Mesothelial cell of epicardium (in vitro differentiated cells): ENCODE results near the gene ANKS1A. TPM values are rescaled to one million over a fixed set of nuclear protein-coding genes. Genes with fewer than 3 reads are reported as not detected.
"Not testable (repeated sequence)": the region's sequence is repeated elsewhere in the genome, so short reads cannot be mapped to it uniquely, and the experiment has no call there.

ENCODE experiments used
- DNase-seq, 2 experiments: peaks; one replicate each; pipeline ENCODE4 v3.0.0; 2021; ENCODE audit warnings: low spot score in 2 of 2; ENCODE audit not compliant: unreplicated experiment in 2 of 2
- H3K27ac Mint-ChIP-seq: 2 replicates; pipeline ENCODE4 v1.8.0; 2021; ENCODE audit warnings: mixed read lengths
- H3K27me3 Mint-ChIP-seq: 2 replicates; pipeline ENCODE4 v1.8.0; 2021; ENCODE audit warnings: low read depth, mixed read lengths
- H3K36me3 Mint-ChIP-seq: 2 replicates; pipeline ENCODE4 v1.8.0; 2021; ENCODE audit warnings: mixed read lengths
- H3K4me1 Mint-ChIP-seq: 2 replicates; pipeline ENCODE4 v1.8.0; 2021; ENCODE audit warnings: mixed read lengths
- H3K4me3 Mint-ChIP-seq: 2 replicates; pipeline ENCODE4 v1.8.0; 2021; ENCODE audit warnings: mild to moderate bottlenecking, moderate library complexity, mixed read lengths
- H3K9me3 Mint-ChIP-seq: 2 replicates; pipeline ENCODE4 v1.8.0; 2021; ENCODE audit warnings: mixed read lengths
- total RNA-seq: library from RNA; stranded (reverse); gene quantifications from 3 replicates; pipeline ENCODE4 v1.2.1, GENCODE V29; 2021
- TF ChIP-seq, protein P1 (sequence below): fragments of 200-600 bp; sonication (generic); IDR thresholded peaks from one replicate; pipeline ENCODE4 v1.5.0; 2021; ENCODE audit warnings: antibody characterized with exemption; ENCODE audit not compliant: unreplicated experiment

ANKS1A gene
- total RNA-seq, 1 donor from 2014 or later = 30.6 TPM

DNA sequence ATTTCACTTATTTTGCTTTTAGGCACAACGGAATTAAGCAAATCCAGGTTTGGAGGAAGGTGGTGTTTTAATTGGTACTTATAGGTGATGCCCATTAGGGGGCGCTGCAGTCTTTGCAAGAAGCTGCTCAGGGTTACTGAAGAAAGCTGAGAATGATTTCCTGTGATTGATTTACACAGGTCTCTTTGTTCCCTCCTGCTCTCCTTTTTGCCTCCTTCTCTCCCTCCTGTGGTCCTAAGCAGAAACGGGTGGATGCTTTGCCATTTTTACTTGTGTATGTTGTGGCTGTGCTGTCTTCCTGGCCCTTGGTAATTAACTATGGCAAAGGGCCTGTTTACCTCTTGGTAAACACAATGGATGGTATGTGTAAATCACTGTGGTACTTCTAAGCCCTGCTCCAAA, 97.8 kb downstream of the ANKS1A start:
- H3K27me3 Mint-ChIP-seq = no peaks in the 10 kb centered on the region
- TF ChIP-seq, protein P1, sequence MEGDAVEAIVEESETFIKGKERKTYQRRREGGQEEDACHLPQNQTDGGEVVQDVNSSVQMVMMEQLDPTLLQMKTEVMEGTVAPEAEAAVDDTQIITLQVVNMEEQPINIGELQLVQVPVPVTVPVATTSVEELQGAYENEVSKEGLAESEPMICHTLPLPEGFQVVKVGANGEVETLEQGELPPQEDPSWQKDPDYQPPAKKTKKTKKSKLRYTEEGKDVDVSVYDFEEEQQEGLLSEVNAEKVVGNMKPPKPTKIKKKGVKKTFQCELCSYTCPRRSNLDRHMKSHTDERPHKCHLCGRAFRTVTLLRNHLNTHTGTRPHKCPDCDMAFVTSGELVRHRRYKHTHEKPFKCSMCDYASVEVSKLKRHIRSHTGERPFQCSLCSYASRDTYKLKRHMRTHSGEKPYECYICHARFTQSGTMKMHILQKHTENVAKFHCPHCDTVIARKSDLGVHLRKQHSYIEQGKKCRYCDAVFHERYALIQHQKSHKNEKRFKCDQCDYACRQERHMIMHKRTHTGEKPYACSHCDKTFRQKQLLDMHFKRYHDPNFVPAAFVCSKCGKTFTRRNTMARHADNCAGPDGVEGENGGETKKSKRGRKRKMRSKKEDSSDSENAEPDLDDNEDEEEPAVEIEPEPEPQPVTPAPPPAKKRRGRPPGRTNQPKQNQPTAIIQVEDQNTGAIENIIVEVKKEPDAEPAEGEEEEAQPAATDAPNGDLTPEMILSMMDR = peak; percentile 96
- H3K9me3 Mint-ChIP-seq = no peaks in the 10 kb centered on the region
- H3K27ac Mint-ChIP-seq = no peak overlapping the region
- peaks cover 26% of the 10 kb centered on the region for H3K36me3 Mint-ChIP-seq
- peaks cover 2% of the 10 kb centered on the region for H3K4me1 Mint-ChIP-seq
- no peak overlapping the region for H3K4me3 Mint-ChIP-seq
- peak; percentile 64 to 79 for DNase-seq

DNA sequence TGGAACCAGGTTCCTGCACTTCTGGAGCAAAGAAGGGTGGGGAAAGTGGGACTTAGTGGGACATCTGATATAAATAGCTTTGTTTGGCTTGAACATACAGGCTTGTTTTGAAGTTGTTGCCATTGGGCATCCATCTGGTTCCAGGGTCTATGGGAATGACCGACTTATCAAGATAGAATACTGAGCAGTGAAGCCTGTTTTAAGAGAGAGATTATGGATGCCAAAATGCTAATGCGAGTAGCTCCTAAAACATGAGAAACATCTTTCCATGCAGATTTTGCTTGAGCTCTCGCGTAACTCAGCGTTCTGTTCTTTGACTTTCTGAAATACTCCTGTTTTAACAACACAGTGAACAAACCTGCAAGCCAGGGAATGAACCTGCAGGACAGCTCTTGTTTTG, 98.5 kb downstream of the ANKS1A start:
- peaks cover 21% of the 10 kb centered on the region for H3K36me3 Mint-ChIP-seq
- no peaks in the 10 kb centered on the region for H3K27me3 Mint-ChIP-seq
- H3K4me1 Mint-ChIP-seq = no peaks in the 10 kb centered on the region
- no peaks in the 10 kb centered on the region for H3K9me3 Mint-ChIP-seq
- no peak overlapping the region for H3K4me3 Mint-ChIP-seq
- no peak for DNase-seq
- no peak overlapping the region for H3K27ac Mint-ChIP-seq
- TF ChIP-seq, protein P1 = no peak

DNA sequence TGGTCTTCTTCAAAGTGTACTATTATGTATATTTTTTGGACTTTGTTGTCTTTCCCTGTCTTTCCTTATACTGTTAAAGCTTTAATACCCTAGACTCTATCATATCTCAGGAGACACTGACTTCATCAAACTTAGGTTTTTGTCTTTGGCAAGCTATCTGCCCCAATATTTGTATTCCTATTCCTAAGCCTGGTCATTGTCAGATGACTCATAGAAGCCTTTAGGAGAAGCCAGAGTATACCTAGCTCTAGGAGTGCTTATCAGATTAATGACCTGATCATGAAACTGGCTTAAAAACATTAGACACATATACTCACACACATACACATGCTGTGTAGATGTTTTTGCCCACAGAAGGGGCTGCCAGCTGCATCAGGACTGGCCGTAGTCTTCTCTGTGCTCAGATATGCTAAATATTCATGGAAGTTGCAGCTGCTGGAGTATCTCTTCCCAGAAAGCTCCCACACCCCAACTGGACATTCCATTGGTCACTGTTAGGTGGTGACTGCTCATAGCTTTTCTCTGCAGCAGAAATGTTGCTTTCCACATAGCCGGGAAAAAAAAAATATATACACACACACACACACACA, 102.0 kb downstream of the ANKS1A start:
- H3K9me3 Mint-ChIP-seq = no peaks in the 10 kb centered on the region
- TF ChIP-seq, protein P1 = no peak
- H3K27me3 Mint-ChIP-seq = no peaks in the 10 kb centered on the region
- H3K27ac Mint-ChIP-seq = no peak overlapping the region
- DNase-seq = no peak
- no peaks in the 10 kb centered on the region for H3K4me1 Mint-ChIP-seq
- H3K4me3 Mint-ChIP-seq = no peak overlapping the region
- H3K36me3 Mint-ChIP-seq = peaks cover 26% of the 10 kb centered on the region

DNA sequence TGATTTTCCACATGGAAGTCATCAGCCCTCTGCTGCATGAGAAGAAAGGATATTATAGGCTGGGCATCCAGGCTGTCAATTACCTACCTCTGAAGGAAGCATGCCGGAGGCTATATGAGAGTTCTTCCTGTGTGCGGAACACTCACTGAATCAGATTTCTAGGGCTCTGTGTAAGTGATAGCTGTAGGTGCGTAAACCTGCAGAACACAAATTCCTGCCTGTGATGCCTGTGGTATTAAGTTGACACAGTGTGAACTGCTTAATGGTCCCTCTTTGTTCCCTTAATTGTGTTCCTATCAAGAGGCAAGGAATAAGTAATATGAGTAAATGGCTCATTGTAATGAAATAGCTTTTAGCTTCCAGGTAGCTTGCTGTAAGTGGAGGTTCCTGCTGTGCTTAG, 103.3 kb downstream of the ANKS1A start:
- H3K36me3 Mint-ChIP-seq = peaks cover 30% of the 10 kb centered on the region
- no peak overlapping the region for H3K4me3 Mint-ChIP-seq
- no peak for DNase-seq
- TF ChIP-seq, protein P1 = no peak
- no peak overlapping the region for H3K27ac Mint-ChIP-seq
- no peaks in the 10 kb centered on the region for H3K4me1 Mint-ChIP-seq
- H3K27me3 Mint-ChIP-seq = no peaks in the 10 kb centered on the region
- no peaks in the 10 kb centered on the region for H3K9me3 Mint-ChIP-seq

DNA sequence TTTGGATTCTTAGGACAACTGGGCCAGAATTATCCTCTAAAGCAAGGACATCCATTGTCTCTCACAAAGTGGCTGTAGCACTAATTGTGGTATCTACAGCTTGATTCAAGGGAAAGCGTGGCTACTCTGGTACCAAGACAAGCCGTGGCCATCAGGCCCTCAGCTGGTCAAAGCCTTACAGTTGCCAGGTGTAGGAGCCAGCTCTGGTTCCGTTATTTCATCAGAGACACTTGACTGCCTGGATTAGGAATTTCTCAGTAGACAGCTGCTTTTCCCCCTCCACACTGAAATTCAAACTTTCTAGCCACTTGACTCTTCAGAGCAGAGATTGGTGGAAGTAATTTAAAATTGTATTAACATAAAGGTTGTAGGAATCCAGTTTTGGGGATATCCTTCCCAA, 104.2 kb downstream of the ANKS1A start:
- H3K4me1 Mint-ChIP-seq = peaks cover 3% of the 10 kb centered on the region
- no peaks in the 10 kb centered on the region for H3K27me3 Mint-ChIP-seq
- H3K9me3 Mint-ChIP-seq = no peaks in the 10 kb centered on the region
- H3K4me3 Mint-ChIP-seq = no peak overlapping the region
- DNase-seq = no peak
- H3K27ac Mint-ChIP-seq = no peak overlapping the region
- TF ChIP-seq, protein P1 = no peak
- H3K36me3 Mint-ChIP-seq = peaks cover 32% of the 10 kb centered on the region

DNA sequence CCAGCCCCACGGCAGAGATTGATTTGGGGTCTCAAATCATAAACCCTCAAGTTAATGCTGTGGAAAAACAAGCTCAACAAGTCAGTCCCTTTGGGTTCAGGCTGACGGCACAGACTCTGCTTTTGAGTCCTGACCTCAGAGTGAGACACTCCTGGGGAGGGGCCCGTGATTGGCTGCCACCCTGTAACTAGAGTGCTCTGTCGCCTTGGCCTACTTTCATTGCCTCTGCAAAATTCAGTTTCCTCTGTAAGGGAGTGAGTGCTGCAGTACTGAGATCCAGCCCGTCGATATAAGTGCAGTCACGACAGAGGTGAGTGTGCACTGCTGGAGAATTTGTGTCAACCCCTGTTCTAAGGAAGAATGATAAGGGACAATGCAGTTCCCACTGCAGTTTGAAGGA, 105.6 kb downstream of the ANKS1A start:
- no peak overlapping the region for H3K4me3 Mint-ChIP-seq
- DNase-seq = no peak
- H3K4me1 Mint-ChIP-seq = peaks cover 17% of the 10 kb centered on the region
- no peaks in the 10 kb centered on the region for H3K27me3 Mint-ChIP-seq
- H3K9me3 Mint-ChIP-seq = no peaks in the 10 kb centered on the region
- TF ChIP-seq, protein P1 = no peak
- no peak overlapping the region for H3K27ac Mint-ChIP-seq
- H3K36me3 Mint-ChIP-seq = peaks cover 29% of the 10 kb centered on the region

DNA sequence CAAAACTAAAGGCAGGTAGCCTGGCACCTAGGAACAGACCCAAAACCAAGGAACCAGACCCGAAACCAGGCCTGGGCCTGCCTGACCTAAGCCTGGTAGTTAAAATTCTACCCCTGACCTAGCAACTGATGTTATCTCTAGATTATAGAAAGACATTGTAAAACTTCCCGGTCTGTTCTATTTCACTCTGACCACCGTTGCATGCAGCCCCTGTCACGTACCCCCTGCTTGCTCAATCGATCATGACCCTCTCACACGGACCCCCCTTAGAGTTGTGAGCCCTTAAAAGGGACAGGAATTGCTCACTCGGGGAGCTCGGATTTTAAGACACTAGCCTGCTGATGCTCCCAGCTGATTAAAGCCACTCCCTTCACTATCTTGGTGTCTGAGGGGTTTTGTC, 109.4 kb downstream of the ANKS1A start:
- not testable (repeated sequence) for H3K4me3 Mint-ChIP-seq
- H3K36me3 Mint-ChIP-seq = peaks cover 25% of the 10 kb centered on the region
- H3K27ac Mint-ChIP-seq = peak overlapping the region; percentile 78

DNA sequence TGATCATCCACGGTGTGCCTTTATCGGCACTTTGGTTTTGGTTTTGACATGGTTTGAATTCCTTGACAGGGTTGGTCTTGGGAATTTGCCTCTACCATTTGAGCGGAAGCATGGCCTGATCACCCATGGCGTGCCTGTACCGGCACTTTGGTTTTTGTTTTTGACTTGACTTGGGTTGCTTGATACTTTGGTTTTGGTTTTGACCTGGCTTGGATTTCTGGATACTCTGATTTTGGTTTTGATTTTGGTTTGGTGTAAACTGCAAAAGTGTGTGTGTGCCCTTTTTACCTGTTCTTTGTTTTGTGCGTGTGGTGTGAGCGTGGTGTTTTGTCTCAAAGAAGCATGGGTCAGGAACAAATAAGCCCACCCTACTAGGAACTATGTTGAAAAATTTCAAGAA, 110.1 kb downstream of the ANKS1A start:
- peak overlapping the region; percentile 44 for H3K4me3 Mint-ChIP-seq
- not testable (repeated sequence) for H3K9me3 Mint-ChIP-seq, H3K27me3 Mint-ChIP-seq, DNase-seq
- peaks cover 37% of the 10 kb centered on the region for H3K4me1 Mint-ChIP-seq
- H3K27ac Mint-ChIP-seq = peak overlapping the region; percentile 78
- H3K36me3 Mint-ChIP-seq = peaks cover 24% of the 10 kb centered on the region

More for the DNA sequence above, 109.4 kb downstream of the ANKS1A start:
- H3K9me3 Mint-ChIP-seq, DNase-seq, H3K27me3 Mint-ChIP-seq: not testable (repeated sequence)
- H3K4me1 Mint-ChIP-seq = peaks cover 31% of the 10 kb centered on the region
